ENCODE measurements around the gene BPIFA2.

The BPIFA2 gene

DNA sequence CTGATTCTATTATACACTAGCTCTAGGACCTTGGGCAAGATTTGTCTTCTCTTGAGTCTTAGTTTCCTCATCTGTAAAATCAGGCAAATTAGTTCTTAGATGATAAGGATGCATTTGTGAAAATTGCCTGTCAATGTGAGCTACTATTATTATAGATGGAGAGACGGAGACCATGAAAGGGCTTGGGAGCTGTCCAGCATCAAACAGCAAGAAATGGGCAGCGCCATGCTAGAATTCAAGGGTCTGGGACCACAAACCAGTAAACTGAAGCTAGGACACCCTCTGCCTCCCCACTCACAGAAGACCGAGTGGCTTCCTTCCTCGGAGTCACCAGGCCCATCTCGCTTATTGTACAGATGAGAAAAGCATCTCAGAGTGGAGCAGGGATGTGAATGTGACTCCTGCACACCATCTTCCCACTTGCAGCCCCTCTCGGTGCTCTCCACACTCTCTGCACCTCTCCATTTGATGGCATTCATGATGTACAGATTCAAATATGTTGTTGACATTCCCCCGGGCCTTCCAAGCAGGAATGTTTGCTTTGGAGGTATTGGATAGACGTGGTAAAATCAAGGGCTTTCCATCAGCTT is 25.0 kb downstream of the BPIFA2 start:
- DNase-seq (ENCODE audit: low read depth in 3 of 3), result no peak

DNA sequence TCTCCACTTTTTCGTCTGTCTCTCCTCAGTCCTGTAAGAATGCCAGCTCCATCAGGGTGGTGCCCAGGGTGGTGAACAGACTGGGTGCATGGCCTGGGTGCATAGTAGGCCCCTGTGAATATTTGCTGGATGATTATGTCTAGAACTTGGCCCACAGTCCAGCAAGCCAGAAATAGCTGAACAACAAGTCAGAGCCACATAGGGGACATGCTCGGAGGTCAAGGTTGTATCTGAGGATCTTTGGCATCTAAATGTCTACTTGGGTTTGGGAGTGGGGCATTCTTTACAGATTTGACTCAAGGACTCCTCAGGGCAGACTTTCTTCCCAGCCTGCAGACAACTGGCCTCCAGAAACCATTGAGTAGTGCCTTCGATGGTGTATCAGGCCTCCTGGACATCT is 31.1 kb downstream of the BPIFA2 start:
- DNase-seq (ENCODE audit: low read depth in 3 of 3), result no peak

- no peak for DNase-seq (ENCODE audit: low read depth in 3 of 3)
Observed at GRCh38 chr20:33202451-33202850, 34.5 kb downstream of the BPIFA2 start.

DNA sequence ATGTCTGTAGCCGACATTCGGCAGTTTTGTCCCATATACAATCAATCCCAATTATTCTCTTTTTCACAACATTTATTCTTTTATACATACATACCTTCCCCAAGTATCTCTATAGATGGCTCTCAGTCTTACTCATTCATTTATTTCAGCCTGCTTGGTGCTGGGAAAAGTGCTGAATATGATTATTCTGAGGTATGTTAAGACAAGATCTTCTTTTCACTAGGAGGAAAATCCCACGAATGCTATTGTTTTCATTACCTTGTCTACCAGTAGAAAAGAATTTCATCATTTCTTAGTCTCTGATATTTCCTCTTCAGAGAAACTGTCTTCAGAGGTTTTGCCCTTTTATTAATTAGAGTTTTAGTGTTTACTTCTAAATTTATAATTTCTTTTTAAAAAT is 35.5 kb downstream of the BPIFA2 start:
- no peak for DNase-seq (ENCODE audit: low read depth in 3 of 3)

GRCh38 chr20:33209789-33210188 is 41.8 kb downstream of the BPIFA2 start:
- DNase-seq (ENCODE audit: low read depth in 3 of 3), result peak in 2 of 3 donors; percentile 4 to 33

DNA sequence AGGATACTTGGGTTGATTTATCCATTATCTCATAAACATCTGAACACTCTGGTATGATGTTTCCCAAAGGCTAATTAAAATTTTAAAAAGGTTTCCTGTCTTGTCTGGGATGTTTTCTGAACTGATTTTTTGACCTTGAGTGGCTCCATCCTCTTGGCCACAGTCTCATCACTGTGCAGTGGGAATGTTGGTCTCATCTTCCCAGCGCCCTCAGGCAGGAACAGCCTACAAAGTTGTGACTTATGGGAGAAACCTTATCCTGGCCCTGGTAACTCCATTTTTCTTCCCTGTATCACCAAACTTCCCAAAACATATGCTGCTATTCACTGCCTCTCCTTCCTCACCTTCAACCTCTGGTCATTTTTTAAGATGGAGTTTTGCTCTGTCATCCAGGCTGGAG is 42.4 kb downstream of the BPIFA2 start:
- no peak for DNase-seq (ENCODE audit: low read depth in 3 of 3)

- DNase-seq (ENCODE audit: low read depth in 3 of 3), result peak in 1 of 3 donors; percentile 11
Observed at GRCh38 chr20:33211817-33212424, 44.0 kb downstream of the BPIFA2 start.

DNA sequence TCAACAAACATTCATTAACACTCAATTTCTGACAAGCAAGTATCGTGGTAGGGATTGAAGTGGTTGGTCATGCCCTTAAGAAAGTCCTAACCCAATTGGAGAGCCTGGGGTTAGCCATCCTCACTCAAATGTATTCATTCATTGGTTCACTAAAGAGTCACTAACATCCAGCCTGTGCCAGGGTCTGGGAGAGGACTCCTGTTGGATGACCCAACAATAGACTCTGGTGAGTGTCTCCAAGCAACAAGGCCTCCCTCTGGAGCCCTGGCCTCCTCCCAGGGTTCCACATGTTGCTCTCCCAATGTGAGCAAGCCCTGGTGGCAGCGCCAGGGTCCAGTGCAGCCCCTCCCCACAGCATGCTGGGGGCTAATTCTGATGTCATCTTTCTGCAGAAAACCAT is 49.1 kb downstream of the BPIFA2 start, which contains the start of gene BPIFA3:
Gene BPIFA3, plus strand, starts transcription at position 301 of the 400 bp plus-strand sequence. CDS start 185 bp downstream, outside the sequence.
- DNase-seq (ENCODE audit: low read depth in 3 of 3), result no peak

DNA sequence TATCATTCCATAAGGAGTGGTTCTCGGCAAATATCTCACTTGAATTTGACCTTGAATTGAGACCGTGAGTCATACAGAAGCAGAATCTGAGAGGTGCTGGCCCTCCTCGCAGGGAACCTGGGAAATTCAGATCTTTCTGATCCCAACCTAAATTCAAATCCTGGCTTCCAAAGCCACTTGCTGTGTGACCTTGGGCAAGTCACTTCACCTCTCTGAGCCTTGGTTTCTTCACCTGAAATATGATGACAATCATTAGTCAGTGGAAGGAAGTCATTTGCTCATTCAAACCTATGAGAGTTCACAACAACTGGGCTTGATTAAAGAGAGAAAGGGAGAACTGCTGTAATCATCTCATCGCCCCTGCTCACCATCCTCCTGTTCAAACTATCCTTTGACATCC is 56.4 kb downstream of the BPIFA2 start:
- no peak for DNase-seq (ENCODE audit: low read depth in 3 of 3)

DNA sequence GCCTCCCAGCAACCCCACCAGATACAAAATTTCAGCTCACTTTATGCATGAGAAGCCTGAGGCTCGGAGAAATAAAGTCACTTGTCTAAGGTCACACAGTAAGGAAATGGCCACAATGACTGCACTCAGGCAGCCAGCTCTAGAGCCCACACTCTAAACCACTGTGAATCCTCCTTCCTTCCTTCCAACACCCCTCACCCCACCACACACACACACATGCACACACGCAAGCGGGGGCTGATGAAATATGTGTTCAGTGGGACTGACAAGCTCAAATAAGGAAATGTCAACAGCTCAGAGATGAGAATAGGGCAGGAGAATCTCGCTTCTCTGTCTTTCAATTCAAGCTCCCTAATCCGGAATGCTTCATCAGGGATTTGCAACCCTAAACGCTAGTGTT is 61.9 kb downstream of the BPIFA2 start:
- no peak for DNase-seq (ENCODE audit: low read depth in 3 of 3)
